HG03342 (cell line): ENCODE data around the gene PLEKHB1.
"Not testable (repeated sequence)": the region's sequence is repeated elsewhere in the genome, so short reads cannot be mapped to it uniquely, and the experiment has no call there.

Experiments
- ATAC-seq: cut with Tn5 transposase; IDR thresholded peaks from one replicate; pipeline ENCODE4 v1.9.1; 2021; ENCODE audit warnings: mild to moderate bottlenecking, moderate library complexity; ENCODE audit not compliant: unreplicated experiment

PLEKHB1 gene

GRCh38 chr11:73667891-73668290 is 21.5 kb downstream of the PLEKHB1 start:
- no peak for ATAC-seq

DNA sequence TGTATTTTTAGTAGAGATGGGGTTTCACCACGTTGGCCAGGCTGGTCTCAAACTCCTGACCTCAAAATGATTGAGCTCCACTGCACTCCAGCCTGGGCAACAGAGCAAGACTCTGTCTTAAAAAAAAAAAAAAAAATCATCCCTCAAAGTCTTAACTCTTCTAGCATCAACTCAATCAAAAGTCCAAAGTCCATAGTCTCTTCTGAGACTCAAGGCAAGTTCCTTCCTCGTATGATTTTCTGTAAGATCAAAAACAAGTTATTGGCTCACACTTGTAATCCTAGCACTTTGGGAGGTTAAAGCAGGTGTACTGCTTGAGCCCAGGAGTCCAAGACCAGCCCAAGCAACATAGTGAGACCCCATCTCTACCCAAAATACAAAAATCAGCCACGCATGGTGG is 24.4 kb downstream of the PLEKHB1 start:
- no peak for ATAC-seq

- no peak for ATAC-seq
Observed at GRCh38 chr11:73671701-73672100, 25.3 kb downstream of the PLEKHB1 start.

DNA sequence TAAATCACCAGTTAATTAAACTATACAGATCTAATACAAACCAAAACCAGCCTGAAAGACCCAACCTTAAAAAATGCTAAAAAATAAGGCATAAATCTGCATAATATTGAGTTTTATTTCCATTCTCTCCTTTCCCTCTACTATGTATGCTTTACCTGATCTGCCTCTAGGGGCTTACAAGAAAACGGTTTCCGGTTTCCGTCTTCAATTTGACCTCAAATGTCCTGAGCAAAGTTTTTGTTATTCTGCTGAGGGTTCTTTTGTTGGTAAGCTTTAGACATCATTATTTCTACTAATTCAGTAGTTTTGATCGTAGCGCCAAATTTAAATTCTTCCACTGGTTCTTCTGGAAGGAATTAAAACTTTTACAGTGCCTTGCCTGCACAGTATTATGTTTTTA is 30.2 kb downstream of the PLEKHB1 start:
- not testable (repeated sequence) for ATAC-seq

GRCh38 chr11:73680687-73681086 is 34.3 kb downstream of the PLEKHB1 start:
- ATAC-seq: no peak

- ATAC-seq: no peak
Observed at GRCh38 chr11:73693899-73694525, 47.6 kb downstream of the PLEKHB1 start.

- no peak for ATAC-seq
Observed at GRCh38 chr11:73705053-73705452, 58.7 kb downstream of the PLEKHB1 start.

GRCh38 chr11:73710964-73711363 is 64.6 kb downstream of the PLEKHB1 start:
- ATAC-seq: no peak
